GM20000 (cell line): ENCODE measurements around the gene NKIRAS2.

Source experiments
- DNase-seq: peaks from one replicate; pipeline ENCODE4 v3.0.0; 2012; ENCODE audit warnings: low spot score
- CTCF ChIP-seq: IDR thresholded peaks from 2 replicates; pipeline ENCODE4 v1.5.1; 2012; ENCODE audit warnings: mild to moderate bottlenecking, control low read depth; ENCODE audit errors: extremely low read depth, missing control alignments

Gene NKIRAS2

GRCh38 chr17:41974658-41975057 is 45.2 kb upstream of the NKIRAS2 start:
- no peak for DNase-seq
- no peak for TF ChIP-seq CTCF

- DNase-seq: no peak
- TF ChIP-seq CTCF: no peak
Observed at GRCh38 chr17:41975099-41976083, 44.5 kb upstream of the NKIRAS2 start.

- TF ChIP-seq CTCF: no peak
- no peak for DNase-seq
Observed at GRCh38 chr17:41976142-41976768, 43.6 kb upstream of the NKIRAS2 start.

- no peak for DNase-seq
- no peak for TF ChIP-seq CTCF
Observed at GRCh38 chr17:41977991-41978390, 41.9 kb upstream of the NKIRAS2 start.

- TF ChIP-seq CTCF: no peak
- no peak for DNase-seq
Observed at GRCh38 chr17:41982026-41982760, 37.7 kb upstream of the NKIRAS2 start.

- TF ChIP-seq CTCF: no peak
- no peak for DNase-seq
Observed at GRCh38 chr17:41984454-41984853, 35.4 kb upstream of the NKIRAS2 start.
